ENCODE results near the gene TTC3. TPM values are rescaled to one million over a fixed set of nuclear protein-coding genes. Genes with fewer than 3 reads are reported as not detected.

Gene TTC3
- total and polyA plus RNA-seq, 2 of the 13 experiments (the other 11 are each of a cell fraction or from before 2014, with no cell fraction given): 55.7 to 108 TPM

- TF ChIP-seq PATZ1 (CRISPR knock-in tag; IDR thresholded peaks at IDR 0.05) (peak; percentile 70), CHCHD3 (CRISPR knock-in tag; IDR thresholded peaks at IDR 0.05) (0 out of 2 replicates have a peak, but pooled peaks have one; percentile 1), GRHL1 (CRISPR knock-in tag; conservative IDR thresholded peaks at IDR 0.05) (no peak), NCOA1 (CRISPR knock-in tag; IDR thresholded peaks at IDR 0.05) (no peak), ZNF350 (CRISPR knock-in tag; IDR thresholded peaks at IDR 0.05; ENCODE audit: borderline replicate concordance, low read depth) (peak; percentile 91), ERF (CRISPR knock-in tag; IDR thresholded peaks at IDR 0.05) (peak; percentile 90), ZNF24 (IDR thresholded peaks at IDR 0.05) (no peak), CREB3 (CRISPR knock-in tag; IDR thresholded peaks at IDR 0.05) (peak; percentile 83; the same call in 1 of the 2 replicates), HNRNPUL1 (IDR thresholded peaks at IDR 0.05; ENCODE audit: low read depth, low read length) (no peak), CHD2 (IDR thresholded peaks at IDR 0.05; ENCODE audit: low read depth, low read length) (0 out of 2 replicates have a peak, but pooled peaks have one; percentile 35), CCDC6 (CRISPR knock-in tag; IDR thresholded peaks at IDR 0.05) (peak; percentile 39; the same call in 1 of the 2 replicates), SP5 (CRISPR knock-in tag; IDR thresholded peaks at IDR 0.05; ENCODE audit: borderline replicate concordance, low read depth) (peak; percentile 89), HOXD1 (CRISPR knock-in tag; IDR thresholded peaks at IDR 0.05) (peak; percentile 60; the same call in 1 of the 2 replicates), ZNF256 (CRISPR knock-in tag; conservative IDR thresholded peaks at IDR 0.05) (no peak), ELF1 (CRISPR knock-in tag; IDR thresholded peaks at IDR 0.05) (peak; percentile 98), RORA (CRISPR knock-in tag; IDR thresholded peaks at IDR 0.05) (no peak), ATF3 (CRISPR knock-in tag; IDR thresholded peaks at IDR 0.05) (no peak), CEBPZ (IDR thresholded peaks at IDR 0.05; ENCODE audit: low read length) (no peak), GATAD1 (CRISPR knock-in tag; IDR thresholded peaks at IDR 0.05) (peak; percentile 92), ZNF703 (CRISPR knock-in tag; IDR thresholded peaks at IDR 0.05; ENCODE audit: borderline replicate concordance) (no peak), MXD1 (CRISPR knock-in tag; IDR thresholded peaks at IDR 0.05) (peak; percentile 59; the same call in 1 of the 2 replicates), ZNF564 (CRISPR knock-in tag; IDR thresholded peaks at IDR 0.05) (peak; percentile 94)
These were observed 148.1 kb downstream of the TTC3 start (continued) for GRCh38 chr21:37220981-37221664.

Measured in HepG2 (cell line).